ENCODE results near the gene TMCC1. TPM values are rescaled to one million over a fixed set of nuclear protein-coding genes. Genes with fewer than 3 reads are reported as not detected.
"Not testable (repeated sequence)": the region's sequence is repeated elsewhere in the genome, so short reads cannot be mapped to it uniquely, and the experiment has no call there.

The TMCC1 gene
- total RNA-seq, 1 donor from 2014 or later: 52.5 TPM

GRCh38 chr3:129648391-129648790 is 245.1 kb downstream of the TMCC1 start:
- H3K9me3 Mint-ChIP-seq (ENCODE audit: low read depth): no peaks in the 10 kb centered on the region
- TF ChIP-seq CTCF (IDR thresholded peaks at IDR 0.05; ENCODE audit: unreplicated experiment): no peak
- H3K4me1 Mint-ChIP-seq (ENCODE audit: low read depth): peaks cover 30% of the 10 kb centered on the region
- H3K27me3 Mint-ChIP-seq: no peaks in the 10 kb centered on the region
- H3K27ac Mint-ChIP-seq: no peak overlapping the region
- no peaks in the 10 kb centered on the region for H3K36me3 Mint-ChIP-seq (ENCODE audit: insufficient read depth)
- H3K4me3 Mint-ChIP-seq (ENCODE audit: low read depth): no peak overlapping the region
- DNase-seq (ENCODE audit: low spot score, unreplicated experiment): no peak

DNA sequence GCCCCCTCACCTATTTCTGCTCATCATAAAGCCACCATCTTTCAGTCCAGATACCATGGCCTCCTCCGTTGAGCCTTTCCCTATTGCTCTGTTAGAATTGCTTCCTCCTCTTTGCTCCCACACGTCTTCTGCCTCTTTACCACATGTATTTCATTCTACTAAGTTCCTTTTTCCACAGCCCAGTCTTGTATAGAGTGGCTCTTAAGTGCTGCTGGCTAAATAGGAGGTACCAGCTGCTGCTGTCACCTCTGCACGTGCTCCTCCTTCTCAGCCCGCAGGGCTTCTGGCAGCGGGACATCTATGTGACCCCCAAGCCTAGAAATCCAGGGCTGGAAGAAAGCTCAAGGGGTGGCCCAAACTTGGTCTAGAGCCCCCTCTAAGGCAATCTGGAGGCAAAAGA is 248.2 kb downstream of the TMCC1 start:
- no peak overlapping the region for H3K4me3 Mint-ChIP-seq (ENCODE audit: low read depth)
- peaks cover 40% of the 10 kb centered on the region for H3K4me1 Mint-ChIP-seq (ENCODE audit: low read depth)
- H3K9me3 Mint-ChIP-seq (ENCODE audit: low read depth): no peaks in the 10 kb centered on the region
- TF ChIP-seq CTCF (IDR thresholded peaks at IDR 0.05; ENCODE audit: unreplicated experiment): no peak
- DNase-seq (ENCODE audit: low spot score, unreplicated experiment): no peak
- no peaks in the 10 kb centered on the region for H3K27me3 Mint-ChIP-seq
- H3K36me3 Mint-ChIP-seq (ENCODE audit: insufficient read depth): no peaks in the 10 kb centered on the region
- peak overlapping the region; percentile 63 for H3K27ac Mint-ChIP-seq

GRCh38 chr3:129644836-129645235 is 248.7 kb downstream of the TMCC1 start:
- peaks cover 38% of the 10 kb centered on the region for H3K4me1 Mint-ChIP-seq (ENCODE audit: low read depth)
- no peak overlapping the region for H3K4me3 Mint-ChIP-seq (ENCODE audit: low read depth)
- no peak for TF ChIP-seq CTCF (IDR thresholded peaks at IDR 0.05; ENCODE audit: unreplicated experiment)
- H3K27ac Mint-ChIP-seq: peak overlapping the region; percentile 63
- H3K9me3 Mint-ChIP-seq (ENCODE audit: low read depth): no peaks in the 10 kb centered on the region
- no peaks in the 10 kb centered on the region for H3K27me3 Mint-ChIP-seq
- H3K36me3 Mint-ChIP-seq (ENCODE audit: insufficient read depth): no peaks in the 10 kb centered on the region
- DNase-seq (ENCODE audit: low spot score, unreplicated experiment): no peak

GRCh38 chr3:129641567-129642260 is 251.8 kb downstream of the TMCC1 start:
- H3K4me1 Mint-ChIP-seq (ENCODE audit: low read depth): peaks cover 26% of the 10 kb centered on the region
- not testable (repeated sequence) for H3K27me3 Mint-ChIP-seq; H3K36me3 Mint-ChIP-seq (ENCODE audit: insufficient read depth); DNase-seq (ENCODE audit: low spot score, unreplicated experiment); H3K9me3 Mint-ChIP-seq (ENCODE audit: low read depth)
- peak overlapping the region; percentile 96 for H3K27ac Mint-ChIP-seq
- H3K4me3 Mint-ChIP-seq (ENCODE audit: low read depth): peak overlapping the region; percentile 10

GRCh38 chr3:129640985-129641384 is 252.5 kb downstream of the TMCC1 start:
- H3K4me3 Mint-ChIP-seq (ENCODE audit: low read depth): peak overlapping the region; percentile 21
- not testable (repeated sequence) for H3K9me3 Mint-ChIP-seq (ENCODE audit: low read depth); DNase-seq (ENCODE audit: low spot score, unreplicated experiment); H3K27me3 Mint-ChIP-seq; H3K36me3 Mint-ChIP-seq (ENCODE audit: insufficient read depth)
- peak overlapping the region; percentile 96 for H3K27ac Mint-ChIP-seq
- peaks cover 21% of the 10 kb centered on the region for H3K4me1 Mint-ChIP-seq (ENCODE audit: low read depth)

DNA sequence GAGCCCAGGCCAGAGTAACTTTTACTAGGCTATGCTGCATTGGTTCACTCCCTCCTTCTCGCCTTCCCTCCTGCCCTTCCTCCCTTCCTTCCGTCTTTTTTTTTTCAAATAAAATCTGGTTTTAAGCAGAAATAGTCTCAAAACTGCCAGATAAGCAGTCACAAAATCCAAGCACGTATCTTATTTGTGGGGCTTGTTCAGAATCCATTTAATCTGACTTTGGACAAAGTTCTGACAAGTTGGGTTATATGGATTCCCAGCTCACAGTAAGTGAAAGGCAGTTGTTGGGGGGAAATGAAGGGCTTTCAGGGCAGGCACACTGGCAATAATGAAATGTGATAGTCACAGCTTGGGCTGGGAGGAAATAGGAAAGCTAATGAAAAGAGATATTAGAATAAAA is 255.0 kb downstream of the TMCC1 start:
- H3K36me3 Mint-ChIP-seq (ENCODE audit: insufficient read depth): peaks cover 3% of the 10 kb centered on the region
- H3K27ac Mint-ChIP-seq: no peak overlapping the region
- no peaks in the 10 kb centered on the region for H3K27me3 Mint-ChIP-seq
- peaks cover 13% of the 10 kb centered on the region for H3K4me1 Mint-ChIP-seq (ENCODE audit: low read depth)
- H3K9me3 Mint-ChIP-seq (ENCODE audit: low read depth): peaks cover 14% of the 10 kb centered on the region
- TF ChIP-seq CTCF (IDR thresholded peaks at IDR 0.05; ENCODE audit: unreplicated experiment): no peak
- DNase-seq (ENCODE audit: low spot score, unreplicated experiment): no peak
- no peak overlapping the region for H3K4me3 Mint-ChIP-seq (ENCODE audit: low read depth)

All from progenitor cell of endocrine pancreas (in vitro differentiated cells).